Sigmoid colon (tissue), 7 donors: ENCODE data around the gene CTNNBL1. TPM values are rescaled to one million over a fixed set of nuclear protein-coding genes. Genes with fewer than 3 reads are reported as not detected.
A peak's percentile ranks its signal among the peaks of the same experiment; 100 is the strongest.

Experiments
- DNase-seq: peaks from one replicate; pipeline ENCODE4 v3.0.0-alpha.2; 2019
- H3K27ac ChIP-seq, 4 donors: fragments of 200-600 bp; sonication (generic); one replicate each; pipeline ENCODE4 v1.5.1; 2016 to 2019; ENCODE audit warnings: mild to moderate bottlenecking in 1 of 4
- H3K27me3 ChIP-seq, 3 donors: fragments of 200-600 bp; sonication (generic); one replicate each; pipeline ENCODE4 v1.5.1; 2019; ENCODE audit warnings: mild to moderate bottlenecking in 1 of 3
- H3K36me3 ChIP-seq, 4 donors: fragments of 200-600 bp; sonication (generic); one replicate each; pipeline ENCODE4 v1.5.1; 2016 to 2019
- H3K4me1 ChIP-seq, 4 donors: fragments of 200-600 bp; sonication (generic); one replicate each; pipeline ENCODE4 v1.5.1; 2017 to 2019
- H3K4me3 ChIP-seq, 4 donors: fragments of 200-600 bp; sonication (generic); one replicate each; pipeline ENCODE4 v1.5.1; 2017 to 2019; ENCODE audit warnings: mild to moderate bottlenecking in 2 of 4, moderate library complexity in 1 of 4
- H3K9me3 ChIP-seq, 4 donors: fragments of 200-600 bp in 3 of 4; sonication (generic) in 3 of 4; one replicate each; pipeline versions ENCODE4 v1.5.1 to v1.6.1; 2013 to 2019
- CTCF ChIP-seq, 4 experiments: fragments of 450-650 bp in 3 of 4; fragments of 200-600 bp in 1 of 4; IDR thresholded peaks; one replicate each; pipeline ENCODE4 v1.5.1; 2016 to 2019; ENCODE audit warnings: antibody characterized with exemption in 4 of 4, mild to moderate bottlenecking in 3 of 4, moderate library complexity in 2 of 4
- EP300 ChIP-seq, 4 donors: sonication (generic); formaldehyde crosslinking; IDR thresholded peaks; one replicate each; pipeline ENCODE4 v1.6.1; 2017; ENCODE audit warnings: antibody characterized with exemption in 4 of 4
- POLR2A ChIP-seq, 2 donors: fragments of 450-650 bp; IDR thresholded peaks; one replicate each; pipeline ENCODE4 v1.6.1; 2016; ENCODE audit warnings: antibody characterized with exemption in 2 of 2, mild to moderate bottlenecking in 2 of 2, moderate library complexity in 2 of 2
- POLR2AphosphoS5 ChIP-seq, 4 donors: sonication (generic); formaldehyde crosslinking; IDR thresholded peaks; one replicate each; pipeline ENCODE4 v1.6.1; 2017; ENCODE audit warnings: antibody characterized with exemption in 4 of 4
- WGBS, 2 donors: extraction: QIAGEN DNeasy Blood & Tissue Kit; methylation state at CpG; one replicate each; pipeline ENCODE4 v1.1.7; 2013; 5-methylcytosine and 5-hydroxymethylcytosine counted together
- intact Hi-C: fragments of 100-400 bp; cut with DNase I; formaldehyde crosslinking; loops from one replicate; pipeline ENCODE4 v1.15.1; 2023
- polyA plus RNA-seq, 3 donors: library from polyadenylated mRNA; stranded (reverse); fragments of 200-250 nt; gene quantifications; one replicate each; pipeline ENCODE4 v1.2.3, GENCODE V29; 2013
- total RNA-seq, 4 donors: library from RNA; depleted of rRNA; stranded (reverse); fragments of >200 nt; gene quantifications; one replicate each; pipeline ENCODE4 v1.1.0, GENCODE V29; 2016
- donor health status: healthy with polysubstance abuse.
- donor health status: Bipolar disorder and iron deficiency.
- donor health status: healthy.

The CTNNBL1 gene
- total and polyA plus RNA-seq, 7 donors = 27.3 to 47.9 (median 34.8) TPM

DNA sequence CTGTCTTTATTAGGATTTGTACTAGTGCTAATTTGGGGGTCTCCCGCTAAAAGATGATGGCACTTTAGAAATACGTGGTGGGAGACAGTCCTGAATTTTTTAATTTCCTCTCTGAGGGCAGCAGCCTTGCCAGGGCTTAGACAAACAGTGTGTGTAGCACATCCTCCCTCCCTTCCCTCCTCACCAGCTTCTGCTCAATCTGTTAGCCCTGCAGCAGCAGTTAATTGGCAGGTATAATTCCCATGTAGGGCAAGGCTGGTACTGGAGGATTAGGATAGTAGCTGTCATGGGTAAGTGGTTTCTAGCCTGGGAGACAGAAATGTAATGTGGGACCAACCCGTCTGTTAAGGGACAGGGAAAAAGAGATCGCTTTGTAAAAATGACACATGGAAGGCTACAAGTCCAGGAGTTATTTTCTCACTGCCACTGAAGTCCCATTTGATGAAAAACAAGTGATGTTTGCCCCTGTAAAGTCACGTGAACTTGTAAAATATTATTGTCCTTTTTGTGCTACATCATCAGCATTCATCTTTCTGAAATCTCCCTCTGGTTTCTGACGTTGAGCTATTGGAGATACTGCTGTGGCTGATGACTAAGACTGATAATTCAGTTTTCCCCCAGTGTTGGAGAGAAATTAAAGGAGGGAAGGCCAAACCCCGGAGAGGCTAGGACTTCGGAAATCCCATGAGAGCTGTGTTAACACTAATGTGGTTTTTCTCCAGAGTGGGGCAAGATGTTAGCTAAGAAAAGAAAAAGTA lies 40.6 kb downstream of the CTNNBL1 start:
- intact Hi-C loops = no loop called here
- Histone ChIP-seq H3K4me3 (no peak overlapping the region), H3K27me3 (no peaks in the 10 kb centered on the region), H3K27ac (peak overlapping the region in 2 of 4 donors; percentile 13 to 15), H3K9me3 (no peaks in the 10 kb centered on the region), H3K4me1 (peaks cover 0 to 25% (median 20%) of the 10 kb centered on the region in 4 donors), H3K36me3 (peaks cover 0 to 29% (median 10%) of the 10 kb centered on the region in 4 donors)
- DNase-seq = no peak
- TF ChIP-seq POLR2AphosphoS5 (IDR thresholded peaks at IDR 0.05) = no peak
- no peak for TF ChIP-seq POLR2A (IDR thresholded peaks at IDR 0.05)
- TF ChIP-seq EP300 (IDR thresholded peaks at IDR 0.05) = no peak
- no peak for TF ChIP-seq CTCF (IDR thresholded peaks at IDR 0.05)
- 79 to 85% methylated on average over 8 of the region's 8 CpGs for WGBS, 2 donors

- DNase-seq = no peak
- no peaks in the 10 kb centered on the region for H3K27me3 ChIP-seq
- intact Hi-C loops = no loop called here
- H3K27ac ChIP-seq = no peak overlapping the region
- no peaks in the 10 kb centered on the region for H3K9me3 ChIP-seq
- TF ChIP-seq POLR2A (IDR thresholded peaks at IDR 0.05) (no peak), POLR2AphosphoS5 (IDR thresholded peaks at IDR 0.05) (no peak), CTCF (IDR thresholded peaks at IDR 0.05) (no peak), EP300 (IDR thresholded peaks at IDR 0.05) (no peak)
- no peak overlapping the region for H3K4me3 ChIP-seq
- peaks cover 0 to 32% (median 10%) of the 10 kb centered on the region in 4 donors for H3K36me3 ChIP-seq
- H3K4me1 ChIP-seq = peaks cover 0 to 14% (median 9%) of the 10 kb centered on the region in 4 donors
Observed at GRCh38 chr20:37735541-37735940, 41.7 kb downstream of the CTNNBL1 start.

- Histone ChIP-seq H3K4me1 (peaks cover 0 to 12% (median 8%) of the 10 kb centered on the region in 4 donors), H3K27me3 (no peaks in the 10 kb centered on the region), H3K36me3 (peaks cover 0 to 32% (median 10%) of the 10 kb centered on the region in 4 donors), H3K9me3 (no peaks in the 10 kb centered on the region), H3K4me3 (no peak overlapping the region), H3K27ac (no peak overlapping the region)
- no peak for TF ChIP-seq CTCF (IDR thresholded peaks at IDR 0.05)
- 97 to 98% methylated on average over 2 of the region's 2 CpGs for WGBS, 2 donors
- DNase-seq = no peak
- intact Hi-C loops = no loop called here
Observed at GRCh38 chr20:37736132-37736531, 42.3 kb downstream of the CTNNBL1 start.

- no peaks in the 10 kb centered on the region for H3K27me3 ChIP-seq
- H3K4me1 ChIP-seq = peaks cover 0 to 21% (median 12%) of the 10 kb centered on the region in 4 donors
- intact Hi-C loops = no loop called here
- 95 to 97% methylated on average over 5 of the region's 5 CpGs for WGBS, 2 donors
- no peak overlapping the region for H3K4me3 ChIP-seq
- peaks cover 0 to 32% (median 10%) of the 10 kb centered on the region in 4 donors for H3K36me3 ChIP-seq
- no peak overlapping the region for H3K27ac ChIP-seq
- no peak for TF ChIP-seq CTCF (IDR thresholded peaks at IDR 0.05)
- no peak for TF ChIP-seq EP300 (IDR thresholded peaks at IDR 0.05)
- TF ChIP-seq POLR2A (IDR thresholded peaks at IDR 0.05) = no peak
- TF ChIP-seq POLR2AphosphoS5 (IDR thresholded peaks at IDR 0.05) = no peak
- DNase-seq = no peak
- H3K9me3 ChIP-seq = no peaks in the 10 kb centered on the region
Observed at GRCh38 chr20:37737826-37738420, 44.1 kb downstream of the CTNNBL1 start.
